Erythroblast (primary cell): ENCODE measurements around the gene GTF2H2.
"Not testable (repeated sequence)": the region's sequence is repeated elsewhere in the genome, so short reads cannot be mapped to it uniquely, and the experiment has no call there.

ENCODE experiments used
- DNase-seq, 2 experiments: peaks; one replicate each; lab custom pipeline; 2025; lab: John Stamatoyannopoulos, UW

Gene GTF2H2

GRCh38 chr5:71067262-71067928 lies at the start of gene GTF2H2:
Gene GTF2H2, minus strand, starts transcription at chr5:71067676. Its CDS starts 4,913 bp downstream, at chr5:71062763.
- DNase-seq: not testable (repeated sequence)

- not testable (repeated sequence) for DNase-seq
Measured at GRCh38 chr5:71109730-71110275, 42.3 kb upstream of the GTF2H2 start.

GRCh38 chr5:71099996-71100395 lies 32.5 kb upstream of the GTF2H2 start:
- DNase-seq: not testable (repeated sequence)

GRCh38 chr5:71097930-71098203 lies 30.4 kb upstream of the GTF2H2 start:
- not testable (repeated sequence) for DNase-seq

- DNase-seq: not testable (repeated sequence)
Measured at GRCh38 chr5:71097173-71097929, 29.9 kb upstream of the GTF2H2 start.

- DNase-seq: not testable (repeated sequence)
Measured at GRCh38 chr5:71089773-71090172, 22.3 kb upstream of the GTF2H2 start.

- DNase-seq: not testable (repeated sequence)
Measured at GRCh38 chr5:71088754-71089153, 21.3 kb upstream of the GTF2H2 start.

- not testable (repeated sequence) for DNase-seq
Measured at GRCh38 chr5:71086145-71086544, 18.7 kb upstream of the GTF2H2 start.

- DNase-seq: not testable (repeated sequence)
Measured at GRCh38 chr5:71084280-71085063, 17.0 kb upstream of the GTF2H2 start.

- not testable (repeated sequence) for DNase-seq
Measured at GRCh38 chr5:71082898-71083297, 15.4 kb upstream of the GTF2H2 start.

GRCh38 chr5:71082340-71082739 lies 14.9 kb upstream of the GTF2H2 start:
- DNase-seq: not testable (repeated sequence)

- not testable (repeated sequence) for DNase-seq
Measured at GRCh38 chr5:71061322-71061721, 6.2 kb downstream of the GTF2H2 start.

GRCh38 chr5:71059426-71059825 lies 8.1 kb downstream of the GTF2H2 start:
- not testable (repeated sequence) for DNase-seq

GRCh38 chr5:71044808-71045207 lies 22.7 kb downstream of the GTF2H2 start:
- not testable (repeated sequence) for DNase-seq

- DNase-seq: not testable (repeated sequence)
Measured at GRCh38 chr5:71044128-71044527, 23.3 kb downstream of the GTF2H2 start.

- not testable (repeated sequence) for DNase-seq
Measured at GRCh38 chr5:71031046-71031776, 36.3 kb downstream of the GTF2H2 start.

- DNase-seq: not testable (repeated sequence)
Measured at GRCh38 chr5:71025289-71025953, 42.1 kb downstream of the GTF2H2 start, which contains the start of gene NAIP. Gene NAIP, minus strand, starts transcription at chr5:71025339. Its CDS starts 12,424 bp downstream, at chr5:71012915.

- not testable (repeated sequence) for DNase-seq
Measured at GRCh38 chr5:71020643-71021042, 46.8 kb downstream of the GTF2H2 start.

- DNase-seq: not testable (repeated sequence)
Measured at GRCh38 chr5:71018376-71019005, 49.0 kb downstream of the GTF2H2 start.
